Measurements from ENCODE around the gene EIF3L.

Gene EIF3L

DNA sequence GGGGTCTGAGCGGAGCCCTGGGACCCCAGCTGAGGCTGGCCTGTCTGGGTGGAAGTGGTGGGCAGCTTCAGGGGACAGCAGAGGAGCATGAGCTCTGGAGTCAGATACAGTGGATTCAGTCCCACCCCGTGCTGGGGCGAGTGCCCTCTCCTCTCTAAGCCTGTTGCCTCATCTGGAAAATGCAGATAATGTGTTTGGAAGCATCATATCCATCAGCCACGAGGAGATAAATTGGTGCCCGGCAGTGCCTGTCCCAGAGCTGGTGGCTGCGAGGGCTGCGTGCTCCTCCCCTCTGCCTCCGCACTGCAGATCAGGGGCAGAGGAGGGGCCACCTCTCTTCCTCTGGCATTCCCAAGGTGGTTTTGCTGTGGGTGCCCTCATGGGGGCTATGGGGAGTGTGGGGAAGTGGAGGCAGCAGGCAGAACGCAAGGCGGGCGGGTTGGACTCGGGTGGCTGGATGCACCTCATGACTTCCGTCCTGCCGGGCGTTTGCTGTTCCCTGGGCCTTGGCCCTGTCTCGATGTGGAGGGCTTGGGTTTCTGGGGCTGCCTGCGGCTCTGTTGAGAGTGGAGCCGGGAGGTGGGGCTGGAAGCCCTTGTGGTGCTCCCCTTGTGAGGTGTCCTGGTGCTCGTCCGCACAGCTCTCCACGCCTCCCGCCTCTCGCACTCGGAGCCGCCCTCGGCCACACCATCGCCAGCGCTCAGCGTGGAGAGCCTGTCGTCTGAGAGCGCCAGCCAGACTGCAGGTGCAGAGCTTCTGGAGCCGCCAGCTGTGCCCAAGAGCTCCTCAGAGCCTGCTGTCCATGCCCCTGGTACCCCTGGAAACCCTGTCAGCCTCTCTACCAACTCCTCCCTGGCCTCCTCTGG lies 77.8 kb downstream of the EIF3L start:
- DNase-seq (no peak), ATAC-seq (ENCODE audit: insufficient read depth, low read depth) (no peak)
- no peaks in the 10 kb centered on the region for H3K27me3 ChIP-seq (ENCODE audit: insufficient read depth, low read length, poor library complexity)
- no peaks in the 10 kb centered on the region; the same call in 1 of the 2 replicates for H4K20me1 ChIP-seq (ENCODE audit: insufficient read depth, low read length)
- no peak overlapping the region for H3K9ac ChIP-seq (ENCODE audit: low read depth, low read length)
- no peaks in the 10 kb centered on the region for H3K4me1 ChIP-seq (ENCODE audit: insufficient read depth, low read length)
- no peak overlapping the region for H3K4me3 ChIP-seq (ENCODE audit: low read depth in 1 of 2, low read length in 2 of 2)
- H3K36me3 ChIP-seq (ENCODE audit: insufficient read depth, low read length), result peaks cover 37% of the 10 kb centered on the region
- no peak overlapping the region for H2AFZ ChIP-seq (ENCODE audit: low read depth, low read length)
- no peak overlapping the region for H3K4me2 ChIP-seq (ENCODE audit: insufficient read depth, low read length)
- H3K27ac ChIP-seq (ENCODE audit: low read length), result no peak overlapping the region
- TF ChIP-seq EZH2 (IDR thresholded peaks at IDR 0.05; ENCODE audit: borderline replicate concordance, low read depth, low read length, severe bottlenecking), result no peak
- TF ChIP-seq, protein P1, sequence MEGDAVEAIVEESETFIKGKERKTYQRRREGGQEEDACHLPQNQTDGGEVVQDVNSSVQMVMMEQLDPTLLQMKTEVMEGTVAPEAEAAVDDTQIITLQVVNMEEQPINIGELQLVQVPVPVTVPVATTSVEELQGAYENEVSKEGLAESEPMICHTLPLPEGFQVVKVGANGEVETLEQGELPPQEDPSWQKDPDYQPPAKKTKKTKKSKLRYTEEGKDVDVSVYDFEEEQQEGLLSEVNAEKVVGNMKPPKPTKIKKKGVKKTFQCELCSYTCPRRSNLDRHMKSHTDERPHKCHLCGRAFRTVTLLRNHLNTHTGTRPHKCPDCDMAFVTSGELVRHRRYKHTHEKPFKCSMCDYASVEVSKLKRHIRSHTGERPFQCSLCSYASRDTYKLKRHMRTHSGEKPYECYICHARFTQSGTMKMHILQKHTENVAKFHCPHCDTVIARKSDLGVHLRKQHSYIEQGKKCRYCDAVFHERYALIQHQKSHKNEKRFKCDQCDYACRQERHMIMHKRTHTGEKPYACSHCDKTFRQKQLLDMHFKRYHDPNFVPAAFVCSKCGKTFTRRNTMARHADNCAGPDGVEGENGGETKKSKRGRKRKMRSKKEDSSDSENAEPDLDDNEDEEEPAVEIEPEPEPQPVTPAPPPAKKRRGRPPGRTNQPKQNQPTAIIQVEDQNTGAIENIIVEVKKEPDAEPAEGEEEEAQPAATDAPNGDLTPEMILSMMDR (IDR thresholded peaks at IDR 0.05; ENCODE audit: borderline replicate concordance, extremely low read depth, low read length, poor library complexity, severe bottlenecking), result no peak
- H3K79me2 ChIP-seq (ENCODE audit: insufficient read depth, low read length), result no peaks in the 10 kb centered on the region
- H3K9me3 ChIP-seq (ENCODE audit: insufficient read depth, low read length, severe bottlenecking), result no peaks in the 10 kb centered on the region

DNA sequence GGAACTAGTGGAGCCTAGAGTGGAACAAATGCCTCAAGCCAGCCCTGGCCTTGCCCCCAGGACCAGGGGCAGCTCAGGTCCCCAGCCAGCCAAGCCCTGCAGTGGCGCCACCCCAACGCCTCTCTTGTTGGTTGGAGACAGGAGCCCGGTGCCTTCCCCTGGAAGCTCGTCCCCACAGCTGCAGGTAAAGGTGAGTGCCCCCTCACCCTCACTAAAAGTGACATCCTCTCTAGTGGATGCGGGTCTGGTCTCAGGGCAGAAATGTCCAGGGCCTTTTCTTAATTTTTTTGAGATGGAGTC lies 78.4 kb downstream of the EIF3L start:
- DNase-seq, result no peak

DNA sequence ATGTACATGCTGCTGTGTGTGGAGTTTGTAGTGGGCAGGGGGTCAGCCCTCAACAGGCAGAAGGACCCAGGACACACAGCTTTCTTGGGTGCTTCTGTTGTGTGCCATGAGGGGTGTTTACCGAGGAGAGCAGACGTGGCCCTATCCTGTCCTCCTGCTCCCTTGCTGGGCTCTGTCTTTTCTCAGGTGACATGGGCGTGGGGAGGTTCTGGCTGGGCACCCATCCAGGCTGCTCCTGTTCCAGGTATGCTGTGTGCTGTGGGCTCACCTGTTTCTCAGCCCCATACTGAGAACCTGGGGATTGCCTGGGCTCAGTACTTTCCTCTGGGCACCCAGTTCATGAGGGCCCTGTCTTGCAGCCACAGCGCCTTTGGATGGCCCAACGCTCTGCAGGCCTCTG lies 80.2 kb downstream of the EIF3L start:
- Histone ChIP-seq H3K36me3 (ENCODE audit: insufficient read depth, low read length) (peaks cover 52% of the 10 kb centered on the region), H3K9me3 (ENCODE audit: insufficient read depth, low read length, severe bottlenecking) (no peaks in the 10 kb centered on the region), H3K4me1 (ENCODE audit: insufficient read depth, low read length) (peaks cover 3% of the 10 kb centered on the region; the same call in 1 of the 2 replicates), H3K4me2 (ENCODE audit: insufficient read depth, low read length) (no peak overlapping the region), H3K79me2 (ENCODE audit: insufficient read depth, low read length) (no peaks in the 10 kb centered on the region), H3K27ac (ENCODE audit: low read length) (no peak overlapping the region), H3K4me3 (ENCODE audit: low read depth in 1 of 2, low read length in 2 of 2) (no peak overlapping the region), H2AFZ (ENCODE audit: low read depth, low read length) (no peak overlapping the region), H3K27me3 (ENCODE audit: insufficient read depth, low read length, poor library complexity) (no peaks in the 10 kb centered on the region), H4K20me1 (ENCODE audit: insufficient read depth, low read length) (no peaks in the 10 kb centered on the region; the same call in 1 of the 2 replicates), H3K9ac (ENCODE audit: low read depth, low read length) (no peak overlapping the region)
- no peak for TF ChIP-seq EZH2 (IDR thresholded peaks at IDR 0.05; ENCODE audit: borderline replicate concordance, low read depth, low read length, severe bottlenecking)
- TF ChIP-seq, protein P1 (IDR thresholded peaks at IDR 0.05; ENCODE audit: borderline replicate concordance, extremely low read depth, low read length, poor library complexity, severe bottlenecking), result no peak
- ATAC-seq (ENCODE audit: insufficient read depth, low read depth) (no peak), DNase-seq (no peak)

More for the DNA sequence above, 78.4 kb downstream of the EIF3L start:
- Histone ChIP-seq H3K36me3 (ENCODE audit: insufficient read depth, low read length) (peaks cover 42% of the 10 kb centered on the region), H3K4me3 (ENCODE audit: low read depth in 1 of 2, low read length in 2 of 2) (no peak overlapping the region), H3K27me3 (ENCODE audit: insufficient read depth, low read length, poor library complexity) (no peaks in the 10 kb centered on the region), H3K9ac (ENCODE audit: low read depth, low read length) (no peak overlapping the region), H3K79me2 (ENCODE audit: insufficient read depth, low read length) (no peaks in the 10 kb centered on the region), H3K9me3 (ENCODE audit: insufficient read depth, low read length, severe bottlenecking) (no peaks in the 10 kb centered on the region), H2AFZ (ENCODE audit: low read depth, low read length) (no peak overlapping the region), H3K4me1 (ENCODE audit: insufficient read depth, low read length) (no peaks in the 10 kb centered on the region), H3K4me2 (ENCODE audit: insufficient read depth, low read length) (no peak overlapping the region), H3K27ac (ENCODE audit: low read length) (no peak overlapping the region), H4K20me1 (ENCODE audit: insufficient read depth, low read length) (no peaks in the 10 kb centered on the region; the same call in 1 of the 2 replicates)
- TF ChIP-seq EZH2 (IDR thresholded peaks at IDR 0.05; ENCODE audit: borderline replicate concordance, low read depth, low read length, severe bottlenecking), result no peak
- TF ChIP-seq, protein P1 (IDR thresholded peaks at IDR 0.05; ENCODE audit: borderline replicate concordance, extremely low read depth, low read length, poor library complexity, severe bottlenecking), result no peak
- ATAC-seq (ENCODE audit: insufficient read depth, low read depth), result no peak

Data from DND-41 (cell line).